Cardiac muscle cell (in vitro differentiated cells and primary cell): ENCODE results near the gene SLC9A8. TPM values are rescaled to one million over a fixed set of nuclear protein-coding genes. Genes with fewer than 3 reads are reported as not detected.

Experiments
- DNase-seq, 2 donors: peaks; one replicate each; pipeline versions ENCODE4 v3.0.0 to v3.0.0-alpha.2; 2010 to 2017; ENCODE audit warnings: low read depth in 1 of 2, low spot score in 1 of 2
- H3K27ac ChIP-seq: fragments of 200-600 bp; sonication (generic); 2 replicates; pipeline ENCODE4 v1.5.1; 2016
- H3K27me3 ChIP-seq: fragments of 200-600 bp; sonication (generic); 2 replicates; pipeline ENCODE4 v1.6.0; 2016; ENCODE audit warnings: control low read depth
- H3K36me3 ChIP-seq: fragments of 200-600 bp; sonication (generic); 2 replicates; pipeline ENCODE4 v1.5.1; 2016; ENCODE audit warnings: control low read depth
- H3K4me1 ChIP-seq: fragments of 200-600 bp; sonication (generic); 2 replicates; pipeline ENCODE4 v1.8.1; 2017; ENCODE audit warnings: low read depth, mild to moderate bottlenecking, mixed run types
- H3K4me3 ChIP-seq: fragments of 200-600 bp; sonication (generic); 2 replicates; pipeline ENCODE4 v1.5.1; 2016; ENCODE audit warnings: mild to moderate bottlenecking
- H3K9me3 ChIP-seq: fragments of 200-600 bp; sonication (generic); 2 replicates; pipeline ENCODE4 v1.5.1; 2017; ENCODE audit warnings: low read depth, mild to moderate bottlenecking, control low read depth
- CTCF ChIP-seq: IDR thresholded peaks from 2 replicates; pipeline ENCODE4 v1.5.1; 2012; ENCODE audit warnings: low read depth, mild to moderate bottlenecking, low read length
- polyA plus RNA-seq: library from polyadenylated mRNA; unstranded; fragments of >200 nt; fragmentation: Nextera tagmentation; extraction: Ambion mirVana; gene quantifications from 2 replicates; pipeline ENCODE4 v1.2.1, GENCODE V29; 2016
- total RNA-seq: library from RNA; depleted of rRNA; stranded (reverse); fragments of >200 nt; gene quantifications from 2 replicates; pipeline ENCODE4 v1.2.3, GENCODE V29; 2016

The SLC9A8 gene
- total RNA-seq (7.6 and 9.4 TPM in 2 replicates), polyA plus RNA-seq (3.9 and 4.4 TPM in 2 replicates)

GRCh38 chr20:49812507-49813304 is at the start of gene SLC9A8:
Gene SLC9A8, plus strand, starts transcription at chr20:49812828. Its CDS starts 95 bp downstream, at chr20:49812923.
- H3K4me1 ChIP-seq, result peaks cover 5% of the 10 kb centered on the region
- peaks cover 3% of the 10 kb centered on the region for H3K36me3 ChIP-seq
- H3K4me3 ChIP-seq, result peak within 1 kb of the TSS; percentile 81
- peak; percentile 37 for TF ChIP-seq CTCF
- H3K27ac ChIP-seq, result peak within 1 kb of the TSS; percentile 74
- no peaks in the 10 kb centered on the region for H3K27me3 ChIP-seq
- no peaks in the 10 kb centered on the region for H3K9me3 ChIP-seq
- peak; percentile 89 to 91 for DNase-seq

GRCh38 chr20:49762940-49763766 is 49.5 kb upstream of the SLC9A8 start:
- TF ChIP-seq CTCF, result no peak
- H3K4me1 ChIP-seq, result peaks cover 16% of the 10 kb centered on the region
- DNase-seq, result peak in 1 of 2 donors; percentile 22
- peak overlapping the region; percentile 56 for H3K27ac ChIP-seq
- no peaks in the 10 kb centered on the region for H3K36me3 ChIP-seq
- no peaks in the 10 kb centered on the region for H3K9me3 ChIP-seq
- no peak overlapping the region for H3K4me3 ChIP-seq
- H3K27me3 ChIP-seq, result no peaks in the 10 kb centered on the region

- H3K36me3 ChIP-seq, result no peaks in the 10 kb centered on the region
- DNase-seq, result no peak
- no peaks in the 10 kb centered on the region for H3K27me3 ChIP-seq
- H3K4me1 ChIP-seq, result peaks cover 16% of the 10 kb centered on the region
- TF ChIP-seq CTCF, result no peak
- no peak overlapping the region for H3K27ac ChIP-seq
- no peaks in the 10 kb centered on the region for H3K9me3 ChIP-seq
- no peak overlapping the region for H3K4me3 ChIP-seq
Measured at GRCh38 chr20:49765413-49765736, 47.3 kb upstream of the SLC9A8 start.

GRCh38 chr20:49765846-49766541 is 46.6 kb upstream of the SLC9A8 start:
- H3K4me3 ChIP-seq, result no peak overlapping the region
- DNase-seq, result peak in 1 of 2 donors; percentile 82
- no peaks in the 10 kb centered on the region for H3K36me3 ChIP-seq
- H3K27me3 ChIP-seq, result no peaks in the 10 kb centered on the region
- TF ChIP-seq CTCF, result no peak
- H3K4me1 ChIP-seq, result peaks cover 16% of the 10 kb centered on the region
- no peaks in the 10 kb centered on the region for H3K9me3 ChIP-seq
- no peak overlapping the region for H3K27ac ChIP-seq

GRCh38 chr20:49766979-49767521 is 45.6 kb upstream of the SLC9A8 start:
- Histone ChIP-seq H3K36me3 (no peaks in the 10 kb centered on the region), H3K27ac (no peak overlapping the region), H3K9me3 (no peaks in the 10 kb centered on the region), H3K4me1 (peaks cover 16% of the 10 kb centered on the region), H3K4me3 (no peak overlapping the region), H3K27me3 (no peaks in the 10 kb centered on the region)
- peak in 1 of 2 donors; percentile 15 for DNase-seq
- TF ChIP-seq CTCF, result no peak
